ENCODE data around the gene TXNRD1. TPM values are rescaled to one million over a fixed set of nuclear protein-coding genes. Genes with fewer than 3 reads are reported as not detected.
"Not testable (repeated sequence)": the region's sequence is repeated elsewhere in the genome, so short reads cannot be mapped to it uniquely, and the experiment has no call there.

The TXNRD1 gene
- total RNA-seq, 2 experiments from 2014 or later, result 82.7 to 82.8 TPM

DNA sequence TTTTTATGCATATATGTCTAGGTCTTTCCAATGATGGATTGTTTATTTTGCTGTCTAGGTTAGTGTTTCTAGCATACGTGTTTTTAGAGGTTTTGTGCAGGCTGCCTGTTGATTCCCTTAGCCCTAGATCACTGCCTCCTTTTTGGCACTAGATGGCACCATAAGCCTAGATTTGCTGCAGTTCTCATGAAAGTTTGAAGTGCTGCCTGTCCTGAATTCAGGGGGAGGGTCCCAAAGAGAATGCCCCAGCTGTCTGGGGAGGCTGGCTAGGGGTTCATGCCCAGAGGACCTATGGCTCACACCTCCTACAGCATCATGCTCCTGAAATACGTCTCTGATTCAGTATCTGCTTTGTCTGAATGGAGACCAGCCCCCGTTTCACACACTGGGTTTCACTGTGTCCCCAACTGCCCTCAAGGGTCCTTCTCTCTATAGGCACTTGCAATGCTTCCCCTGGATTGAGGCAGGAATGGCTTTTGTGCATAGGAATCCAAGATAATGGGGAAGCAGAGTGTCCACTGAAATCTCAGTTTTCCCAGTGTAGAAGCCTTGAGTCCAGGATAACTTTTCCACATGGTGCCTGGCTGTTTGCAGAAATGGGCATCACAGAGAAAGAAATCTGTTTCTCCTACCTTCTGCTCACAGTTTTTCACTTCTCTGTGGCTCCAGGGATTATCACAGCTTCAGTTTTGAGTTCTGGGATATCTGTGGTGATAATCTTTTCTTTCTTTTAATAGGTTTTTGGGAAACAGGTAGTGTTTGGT is 14.2 kb upstream of the TXNRD1 start:
- peaks cover 9% of the 10 kb centered on the region for H3K9me3 Mint-ChIP-seq
- peak; percentile 50 for DNase-seq
- H3K36me3 Mint-ChIP-seq, result peaks cover 1% of the 10 kb centered on the region
- intact Hi-C loops (cut with micrococcal nuclease), result loop anchor here (1.0 to 10.0 kb wide), 4 partner anchors 157 to 1181 kb away; no protein-coding TSS in a partner anchor
- POLR2A ChIA-PET, result interaction anchor here (0.6 kb wide), 1 partner anchor 103 kb away, joined by 3 read pairs; no protein-coding TSS in a partner anchor
- H3K27ac Mint-ChIP-seq, result no peak overlapping the region
- CTCF ChIA-PET, result interaction anchor here (0.6 to 1.6 kb wide), 9 partner anchors 86 to 865 kb away, joined by 3 to 9 read pairs (median 3); no protein-coding TSS in a partner anchor
- no peak overlapping the region for H3K4me3 Mint-ChIP-seq
- H3K4me1 Mint-ChIP-seq (ENCODE audit: low read depth), result no peaks in the 10 kb centered on the region
- peaks cover 8% of the 10 kb centered on the region for H3K27me3 Mint-ChIP-seq

DNA sequence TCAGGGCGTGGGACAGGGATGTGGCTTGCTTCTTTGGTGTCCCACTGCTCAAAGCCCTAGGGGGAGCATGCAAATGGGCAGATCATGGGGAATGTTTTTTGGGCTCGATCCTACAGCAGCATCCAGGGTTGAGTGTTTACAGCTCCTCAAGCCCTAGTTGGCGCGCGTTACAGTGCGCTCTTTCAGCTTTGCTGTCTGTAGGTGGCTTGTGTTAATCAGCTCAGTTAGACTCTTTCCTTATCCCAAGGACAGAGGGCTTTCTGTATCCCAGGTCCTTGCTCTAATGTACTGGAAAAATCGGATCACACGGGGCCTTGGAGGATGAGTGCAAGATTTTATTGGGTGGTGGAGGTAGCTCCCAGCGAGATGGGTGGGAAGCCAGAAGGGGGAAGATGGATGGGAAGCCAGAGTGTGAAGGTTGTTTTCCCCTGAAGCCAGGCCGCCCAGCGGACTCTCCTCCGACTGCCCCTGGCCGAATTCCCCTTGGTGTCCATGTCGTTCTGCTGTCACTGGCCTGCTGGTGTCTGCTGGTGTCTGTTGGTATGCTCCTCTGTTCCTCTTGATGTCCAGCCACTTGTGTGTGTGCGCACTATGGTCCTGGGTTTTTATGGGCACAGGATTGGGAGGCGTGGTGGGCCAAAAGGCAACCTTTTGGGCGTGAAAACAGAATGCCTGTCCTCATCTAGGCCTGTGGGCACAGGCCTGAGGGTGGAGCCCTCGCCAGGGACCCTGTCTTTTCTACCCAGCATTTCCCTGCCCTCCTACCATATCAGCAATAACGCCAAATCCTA is 10.7 kb upstream of the TXNRD1 start:
- no peak for DNase-seq
- Mint-ChIP-seq H3K9me3 (peaks cover 9% of the 10 kb centered on the region), H3K4me3 (no peak overlapping the region), H3K27ac (no peak overlapping the region), H3K27me3 (peaks cover 7% of the 10 kb centered on the region), H3K4me1 (ENCODE audit: low read depth) (no peaks in the 10 kb centered on the region), H3K36me3 (peaks cover under 1% of the 10 kb centered on the region)
- POLR2A ChIA-PET, result no interaction called here
- CTCF ChIA-PET, result interaction anchor here (0.5 to 2.4 kb wide), 5 partner anchors 11 to 153 kb away, joined by 3 to 6 read pairs (median 5); partner anchors contain the start of genes NFYB and TXNRD1
- intact Hi-C loops (cut with micrococcal nuclease), result loop anchor here (10.0 kb wide), 1 partner anchor 850 kb away; no protein-coding TSS in a partner anchor

DNA sequence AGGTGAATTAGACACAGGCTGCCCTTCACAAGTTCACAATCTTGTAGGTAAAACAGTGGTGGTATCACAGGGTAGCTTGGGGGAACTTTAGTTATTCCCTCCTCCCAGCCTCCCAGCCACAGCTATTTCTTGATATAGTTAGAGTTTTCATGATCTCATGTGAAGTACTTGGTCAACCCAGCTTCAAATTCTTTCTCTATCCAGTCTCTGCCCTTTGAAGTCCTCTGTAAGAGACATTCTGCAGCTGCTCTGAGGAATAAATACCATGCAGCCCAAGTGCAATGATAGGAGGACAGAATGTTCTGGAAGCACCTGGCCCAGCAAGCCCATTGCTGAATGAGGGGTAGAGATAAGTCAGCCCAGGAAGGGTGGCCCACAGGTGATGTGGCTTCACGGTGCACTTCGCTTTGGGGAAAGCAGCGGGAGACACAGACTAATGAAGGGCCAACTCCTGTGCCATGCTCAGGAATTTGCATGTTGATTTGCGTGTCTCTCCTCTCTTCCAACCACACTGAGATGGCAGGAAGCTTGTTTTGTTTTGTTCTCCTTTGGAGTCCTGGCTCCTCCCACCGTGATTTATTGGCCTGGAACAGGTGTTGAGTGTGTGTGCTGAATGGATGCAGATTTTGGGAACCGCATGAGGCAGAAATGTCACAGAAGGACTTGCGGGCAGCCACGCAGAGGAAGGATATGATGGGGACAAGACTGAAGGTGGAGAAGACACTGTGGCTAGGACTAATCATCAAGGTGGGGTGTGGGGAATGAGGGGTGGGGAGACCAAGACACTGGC is 8.0 kb upstream of the TXNRD1 start:
- Mint-ChIP-seq H3K4me3 (no peak overlapping the region), H3K27ac (no peak overlapping the region), H3K27me3 (no peaks in the 10 kb centered on the region), H3K4me1 (ENCODE audit: low read depth) (no peaks in the 10 kb centered on the region), H3K9me3 (no peaks in the 10 kb centered on the region), H3K36me3 (no peaks in the 10 kb centered on the region)
- no peak for DNase-seq
- intact Hi-C loops (cut with micrococcal nuclease), result loop anchor here (10.0 kb wide), 1 partner anchor 847 kb away; no protein-coding TSS in a partner anchor
- POLR2A ChIA-PET, result no interaction called here
- CTCF ChIA-PET, result interaction anchor here (0.9 kb wide), 1 partner anchor 151 kb away, joined by 3 read pairs; no protein-coding TSS in a partner anchor

DNA sequence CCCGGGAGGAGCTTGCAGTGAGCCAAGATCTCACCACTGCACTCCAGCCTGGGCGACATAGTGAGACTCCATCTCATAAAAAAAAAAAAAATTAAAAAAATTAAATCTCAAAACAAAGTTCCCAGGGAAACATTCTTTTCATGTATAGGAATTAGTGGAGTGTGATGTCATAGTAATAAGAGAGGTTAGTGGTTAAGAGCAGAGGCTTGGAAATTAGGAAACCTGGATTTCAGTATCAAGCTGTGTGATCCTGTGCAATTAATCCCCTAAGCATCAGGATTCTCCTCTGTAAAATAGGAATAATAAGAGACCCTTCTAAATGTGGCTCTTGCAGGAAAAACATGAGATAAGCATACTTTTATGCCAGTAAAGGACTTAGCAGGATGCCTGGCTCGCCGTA is 3.1 kb upstream of the TXNRD1 start:
- intact Hi-C loops (cut with micrococcal nuclease), result no loop called here

DNA sequence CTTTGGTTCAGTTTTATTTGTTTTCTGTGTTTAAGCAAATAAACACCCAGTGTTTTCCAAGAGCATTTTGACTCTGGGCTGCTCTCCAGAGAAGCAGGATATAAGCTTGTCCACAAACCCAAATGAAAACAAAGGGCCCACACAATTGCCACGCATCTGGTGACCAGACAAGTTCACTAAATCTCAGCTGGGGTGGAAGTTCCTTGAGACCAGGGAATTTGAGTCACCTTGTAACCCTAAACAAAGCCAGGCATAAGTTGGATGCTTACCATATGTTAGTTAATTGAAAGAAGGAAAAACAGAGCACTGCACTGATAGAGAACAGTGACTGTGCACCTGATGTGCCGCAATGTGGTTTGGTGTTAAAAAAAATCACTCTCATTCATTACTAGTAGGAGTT is 1.6 kb upstream of the TXNRD1 start:
- ChIA-PET POLR2A (no interaction called here), CTCF (interaction anchor here (0.6 to 1.8 kb wide), 4 partner anchors 73 to 144 kb away, joined by 3 to 9 read pairs (median 4); partner anchors contain the start of gene EID3)
- H3K9me3 Mint-ChIP-seq, result no peaks in the 10 kb centered on the region

More for the DNA sequence above, 3.1 kb upstream of the TXNRD1 start:
- Mint-ChIP-seq H3K9me3 (no peaks in the 10 kb centered on the region), H3K36me3 (no peaks in the 10 kb centered on the region), H3K27me3 (peaks cover 1% of the 10 kb centered on the region), H3K4me1 (ENCODE audit: low read depth) (peaks cover 12% of the 10 kb centered on the region), H3K27ac (no peak overlapping the region), H3K4me3 (no peak overlapping the region)
- no peak for DNase-seq
- CTCF ChIA-PET, result no interaction called here
- POLR2A ChIA-PET, result interaction anchor here (0.6 to 0.7 kb wide), 2 partner anchors 91 to 1602 kb away, joined by 3 to 5 read pairs; no protein-coding TSS in a partner anchor

DNA sequence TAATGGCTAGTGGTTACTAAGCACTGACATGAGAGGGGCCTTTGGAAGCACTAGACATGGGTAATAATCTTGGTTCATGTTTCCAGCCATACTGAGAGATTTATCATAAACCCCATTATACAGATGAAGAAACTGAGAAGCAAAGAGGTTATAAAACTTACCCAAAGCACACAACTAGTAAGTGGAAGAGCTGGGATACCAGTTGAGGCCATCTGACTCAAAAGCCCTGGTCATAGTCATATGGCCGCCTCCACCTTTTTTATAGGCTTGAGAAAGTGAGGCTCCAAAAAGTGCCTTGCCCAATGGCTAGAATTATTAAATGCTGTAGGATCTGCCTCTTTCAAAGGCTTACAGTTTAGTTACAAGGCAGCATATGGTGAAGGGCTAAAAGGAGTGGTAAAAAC is 944 bp downstream of the TXNRD1 start:
- H3K4me1 Mint-ChIP-seq (ENCODE audit: low read depth), result peaks cover 43% of the 10 kb centered on the region
- peak overlapping the region; percentile 9 for H3K27ac Mint-ChIP-seq

More for the DNA sequence above, 1.6 kb upstream of the TXNRD1 start:
- no peak for DNase-seq
- H3K27me3 Mint-ChIP-seq, result peaks cover 1% of the 10 kb centered on the region
- intact Hi-C loops (cut with micrococcal nuclease), result no loop called here
- H3K4me3 Mint-ChIP-seq, result no peak overlapping the region
- no peak overlapping the region for H3K27ac Mint-ChIP-seq
- peaks cover 23% of the 10 kb centered on the region for H3K4me1 Mint-ChIP-seq (ENCODE audit: low read depth)
- H3K36me3 Mint-ChIP-seq, result no peaks in the 10 kb centered on the region

DNA sequence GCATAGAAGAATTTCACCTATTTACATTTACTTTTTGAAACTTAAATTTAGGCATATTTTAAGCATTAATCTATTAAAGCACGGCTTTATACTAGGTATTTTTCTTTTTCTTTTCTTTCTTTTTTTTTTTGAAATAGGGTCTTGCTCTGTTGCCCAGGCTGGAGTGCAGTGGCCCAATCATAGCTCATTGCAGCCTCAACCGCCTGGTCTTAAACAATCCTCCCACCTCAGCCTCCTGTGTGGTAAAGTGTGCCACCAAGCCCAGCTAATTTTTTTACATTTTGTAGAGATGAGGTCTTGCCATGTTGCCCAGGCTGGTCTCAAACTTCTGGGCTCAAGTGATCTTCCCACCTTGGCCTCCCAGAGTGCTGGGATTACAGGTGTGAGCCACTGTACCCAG is 2.9 kb downstream of the TXNRD1 start:
- POLR2A ChIA-PET, result interaction anchor here (0.9 to 4.4 kb wide), 2 partner anchors 69 to 74 kb away, joined by 3 to 42 read pairs; no protein-coding TSS in a partner anchor
- H3K4me1 Mint-ChIP-seq (ENCODE audit: low read depth), result peaks cover 48% of the 10 kb centered on the region
- not testable (repeated sequence) for H3K27ac Mint-ChIP-seq, H3K36me3 Mint-ChIP-seq, H3K4me3 Mint-ChIP-seq, H3K27me3 Mint-ChIP-seq, DNase-seq, H3K9me3 Mint-ChIP-seq
- CTCF ChIA-PET, result interaction anchor here (7.6 kb wide), 1 partner anchor 69 kb away, joined by 57 read pairs; no protein-coding TSS in a partner anchor
- intact Hi-C loops (cut with micrococcal nuclease), result loop anchor here (5.0 kb wide), 1 partner anchor 469 kb away; no protein-coding TSS in a partner anchor

More for the DNA sequence above, 944 bp downstream of the TXNRD1 start:
- ChIA-PET CTCF (interaction anchor here (1.3 to 7.6 kb wide), 4 partner anchors 11 to 134 kb away, joined by 3 to 57 read pairs (median 7); partner anchors contain the start of gene EID3), POLR2A (interaction anchor here (2.5 kb wide), 1 partner anchor 71 kb away, joined by 15 read pairs; no protein-coding TSS in a partner anchor)
- Mint-ChIP-seq H3K4me3 (peak overlapping the region; percentile 74), H3K9me3 (no peaks in the 10 kb centered on the region), H3K27me3 (peaks cover 2% of the 10 kb centered on the region), H3K36me3 (no peaks in the 10 kb centered on the region)
- intact Hi-C loops (cut with micrococcal nuclease), result loop anchor here (5.0 kb wide), 1 partner anchor 471 kb away; no protein-coding TSS in a partner anchor
- no peak for DNase-seq

DNA sequence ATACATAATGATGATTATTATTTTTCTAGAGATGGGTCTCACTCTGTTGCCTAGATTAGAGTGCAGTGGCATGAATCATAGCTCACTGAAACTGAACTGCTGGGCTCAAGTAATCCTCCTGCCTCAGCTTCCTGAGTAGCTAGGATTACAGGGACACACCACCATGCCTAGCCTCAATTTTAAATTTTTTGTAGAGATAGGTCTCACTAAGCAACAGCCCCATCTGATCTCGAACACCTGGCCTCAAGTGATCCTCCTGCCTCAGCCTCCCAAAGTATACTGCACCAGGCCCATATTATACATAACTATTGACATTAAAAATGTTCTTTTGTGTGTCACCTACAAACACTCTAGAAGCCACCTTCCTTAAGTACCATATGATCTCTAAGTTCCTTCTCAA is 3.4 kb downstream of the TXNRD1 start:
- Mint-ChIP-seq H3K27me3 (peaks cover 5% of the 10 kb centered on the region), H3K27ac (peak overlapping the region; percentile 42), H3K4me3 (no peak overlapping the region), H3K4me1 (ENCODE audit: low read depth) (peaks cover 52% of the 10 kb centered on the region), H3K36me3 (no peaks in the 10 kb centered on the region), H3K9me3 (no peaks in the 10 kb centered on the region)
- ChIA-PET POLR2A (interaction anchor here (4.4 kb wide), 1 partner anchor 68 kb away, joined by 42 read pairs; no protein-coding TSS in a partner anchor), CTCF (interaction anchor here (0.5 to 7.6 kb wide), 2 partner anchors 69 to 835 kb away, joined by 3 to 57 read pairs; no protein-coding TSS in a partner anchor)
- intact Hi-C loops (cut with micrococcal nuclease), result loop anchor here (5.0 kb wide), 1 partner anchor 468 kb away; no protein-coding TSS in a partner anchor
- peak; percentile 13 for DNase-seq

DNA sequence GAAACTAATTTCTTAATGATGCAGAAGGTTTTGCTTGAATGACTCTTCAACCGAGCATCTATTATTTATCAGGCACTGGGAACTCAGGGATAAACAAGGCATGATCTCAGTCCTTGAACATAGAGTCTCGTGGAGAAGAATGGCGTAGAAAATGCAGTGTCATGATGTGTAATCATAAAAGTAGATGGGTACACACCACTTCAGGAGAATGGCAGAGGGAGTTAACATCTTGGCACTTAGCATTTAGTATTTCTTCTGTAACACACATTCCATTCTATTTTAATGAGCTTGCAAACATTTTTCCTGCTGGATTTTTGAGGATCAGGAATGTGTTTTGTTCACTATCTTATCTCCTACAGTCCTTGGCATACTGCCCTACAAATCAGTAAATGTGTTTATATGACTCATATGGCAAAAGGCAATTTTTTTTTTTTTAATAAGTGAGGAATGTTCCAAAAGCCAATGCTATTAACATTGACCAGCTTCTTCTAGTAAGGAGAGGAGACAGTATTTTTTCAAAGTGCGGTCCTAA is 3.8 kb downstream of the TXNRD1 start:
- peak overlapping the region; percentile 42 for H3K27ac Mint-ChIP-seq
- ChIA-PET POLR2A (interaction anchor here (0.5 to 4.4 kb wide), 2 partner anchors 68 to 124 kb away, joined by 3 to 42 read pairs; no protein-coding TSS in a partner anchor), CTCF (interaction anchor here (0.5 to 7.6 kb wide), 5 partner anchors 14 to 834 kb away, joined by 3 to 57 read pairs (median 3); no protein-coding TSS in a partner anchor)
- no peaks in the 10 kb centered on the region for H3K9me3 Mint-ChIP-seq
- DNase-seq, result no peak
- peaks cover 5% of the 10 kb centered on the region for H3K27me3 Mint-ChIP-seq
- intact Hi-C loops (cut with micrococcal nuclease), result loop anchor here (5.0 kb wide), 1 partner anchor 468 kb away; no protein-coding TSS in a partner anchor
- peaks cover 54% of the 10 kb centered on the region for H3K4me1 Mint-ChIP-seq (ENCODE audit: low read depth)
- H3K36me3 Mint-ChIP-seq, result no peaks in the 10 kb centered on the region
- peak overlapping the region; percentile 18 for H3K4me3 Mint-ChIP-seq

DNA sequence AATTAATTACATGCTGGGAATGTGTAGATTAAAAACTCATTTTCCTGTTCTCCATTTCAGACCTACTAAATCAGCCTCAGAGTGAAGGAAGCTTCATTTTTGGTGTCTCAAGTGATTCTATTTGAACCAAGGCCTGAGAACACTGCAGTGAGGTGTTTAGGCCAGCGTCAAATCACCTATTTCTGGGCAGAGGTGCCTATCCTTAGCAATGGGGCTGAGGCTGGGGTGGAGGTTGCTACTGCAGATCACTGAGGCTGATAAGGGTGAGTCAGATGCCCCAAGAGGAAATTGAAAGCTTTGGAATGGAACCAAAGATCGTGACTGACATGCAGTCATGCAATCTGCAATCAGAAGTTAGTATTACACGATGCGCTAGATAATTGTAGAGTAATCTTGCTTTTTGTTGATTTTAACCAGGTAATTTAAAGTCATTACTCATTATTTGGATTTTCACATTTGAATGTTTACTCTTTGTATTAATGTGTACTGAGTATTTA is 4.4 kb downstream of the TXNRD1 start:
- H3K27ac Mint-ChIP-seq, result peak overlapping the region; percentile 42
- peak overlapping the region; percentile 18 for H3K4me3 Mint-ChIP-seq
- POLR2A ChIA-PET, result interaction anchor here (0.5 to 4.4 kb wide), 2 partner anchors 67 to 124 kb away, joined by 3 to 42 read pairs; no protein-coding TSS in a partner anchor
- CTCF ChIA-PET, result interaction anchor here (0.6 to 7.6 kb wide), 7 partner anchors 9 to 712 kb away, joined by 3 to 57 read pairs (median 3); no protein-coding TSS in a partner anchor
- DNase-seq, result peak; percentile 83
- intact Hi-C loops (cut with micrococcal nuclease), result loop anchor here (1.0 to 5.0 kb wide), 3 partner anchors 37 to 467 kb away; no protein-coding TSS in a partner anchor
- no peaks in the 10 kb centered on the region for H3K36me3 Mint-ChIP-seq
- peaks cover under 1% of the 10 kb centered on the region for H3K9me3 Mint-ChIP-seq
- H3K4me1 Mint-ChIP-seq (ENCODE audit: low read depth), result peaks cover 54% of the 10 kb centered on the region
- H3K27me3 Mint-ChIP-seq, result peaks cover 5% of the 10 kb centered on the region

Measured in activated CD4-positive, alpha-beta memory T cell treated with anti-CD3 and anti-CD28 coated beads for 36 hours (primary cell).